H54 (cell line): Measurements from ENCODE around the gene OR5C1.

Experiments used
- DNase-seq: peaks from one replicate; pipeline ENCODE4 v3.0.0; 2011; ENCODE audit warnings: low spot score, mixed read lengths; ENCODE audit not compliant: insufficient read length
- FAIRE-seq: peaks from 3 replicates; lab custom pipeline; 2011; peaks lifted over from hg19 to GRCh38; lab: Jason Lieb, UNC
- POLR2A ChIP-seq: IDR thresholded peaks from 2 replicates; pipeline ENCODE4 v1.6.1; 2011; ENCODE audit warnings: low read depth, mild to moderate bottlenecking, low read length

Gene OR5C1

GRCh38 chr9:122788831-122789230 lies at the start of gene OR5C1:
Gene OR5C1 (plus strand): TSS chr9:122788933. CDS start chr9:122788933, 0 bp downstream.
- no peak for TF ChIP-seq POLR2A
- no peak for DNase-seq
- FAIRE-seq: no peak

DNA sequence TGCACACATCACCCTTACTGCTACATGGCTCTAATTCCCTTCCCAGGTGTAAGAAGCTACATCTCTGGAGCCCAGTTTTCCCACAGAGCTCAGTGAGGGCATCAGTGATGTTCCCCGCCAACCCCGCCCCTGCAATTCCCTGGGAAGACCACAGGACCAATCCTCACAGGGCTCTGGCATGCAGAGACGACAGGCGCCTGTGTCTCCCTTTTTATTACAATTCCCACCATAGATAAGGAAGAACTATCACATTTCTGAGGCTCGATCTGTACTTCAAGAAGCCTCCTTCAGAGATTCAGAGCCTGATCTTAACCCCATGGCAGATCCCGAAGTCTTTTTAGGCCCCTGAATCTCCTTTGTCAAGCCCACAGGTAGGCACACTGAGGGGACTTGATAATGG lies 46.7 kb upstream of the OR5C1 start, which contains the start of gene OR1L6:
Gene OR1L6, plus strand, starts transcription at position 301 of the 400 bp plus-strand sequence. CDS start 7,545 bp downstream, outside the sequence.
- FAIRE-seq (no peak), DNase-seq (no peak)
- no peak for TF ChIP-seq POLR2A

GRCh38 chr9:122754825-122755224 lies 33.9 kb upstream of the OR5C1 start:
- FAIRE-seq: peak; percentile 67
- TF ChIP-seq POLR2A: no peak

GRCh38 chr9:122767817-122768216 lies 20.9 kb upstream of the OR5C1 start:
- DNase-seq (no peak), FAIRE-seq (no peak)
- no peak for TF ChIP-seq POLR2A

More at GRCh38 chr9:122754825-122755224, 33.9 kb upstream of the OR5C1 start:
- DNase-seq: no peak

GRCh38 chr9:122777052-122777451 lies 11.7 kb upstream of the OR5C1 start:
- no peak for FAIRE-seq

GRCh38 chr9:122777935-122778627 lies 10.7 kb upstream of the OR5C1 start:
- no peak for TF ChIP-seq POLR2A
- DNase-seq: peak; percentile 66
- peak; percentile 52 for FAIRE-seq

More at GRCh38 chr9:122777052-122777451, 11.7 kb upstream of the OR5C1 start:
- DNase-seq: no peak
- no peak for TF ChIP-seq POLR2A

DNA sequence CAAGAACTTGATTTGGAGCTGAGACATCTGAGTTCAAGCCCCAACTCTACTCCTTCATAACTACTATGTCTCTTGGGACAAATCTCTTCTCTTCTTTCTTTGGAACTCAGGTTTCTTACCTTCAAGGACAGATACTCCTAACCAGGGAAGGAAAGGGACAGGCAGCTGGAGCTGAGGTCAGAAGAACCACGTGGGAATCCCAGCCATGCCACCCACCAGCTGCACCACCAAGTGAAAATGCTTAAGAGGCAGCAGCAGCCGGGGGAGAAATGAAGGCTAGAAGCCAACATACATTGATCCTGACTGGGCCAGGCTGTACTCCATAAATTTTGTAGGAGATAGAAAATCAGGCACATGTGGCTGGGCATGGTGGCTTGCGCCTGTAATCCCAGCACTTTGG lies 9.6 kb upstream of the OR5C1 start:
- FAIRE-seq: no peak

GRCh38 chr9:122780026-122780425 lies 8.7 kb upstream of the OR5C1 start:
- no peak for FAIRE-seq
- no peak for TF ChIP-seq POLR2A
- DNase-seq: no peak

More for the DNA sequence above, 9.6 kb upstream of the OR5C1 start:
- TF ChIP-seq POLR2A: no peak
- DNase-seq: no peak

DNA sequence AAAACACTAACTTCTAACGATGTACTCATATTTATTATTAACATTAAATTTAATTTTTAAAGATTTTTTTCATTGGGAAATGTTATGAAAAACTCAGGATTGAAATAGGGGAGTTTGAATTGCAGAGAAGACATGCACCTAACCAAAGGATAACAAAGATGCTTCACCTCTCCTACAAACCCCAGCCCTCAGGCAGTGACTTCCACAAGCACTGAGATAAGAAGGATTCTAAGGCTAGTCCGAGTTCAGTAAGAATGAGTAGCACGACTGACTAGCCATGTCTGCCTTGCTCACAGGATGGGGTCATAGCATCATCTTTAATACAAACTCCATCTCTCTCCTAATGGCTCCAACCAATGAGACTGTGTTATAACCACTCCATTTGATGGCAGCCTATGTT lies 7.1 kb upstream of the OR5C1 start:
- TF ChIP-seq POLR2A: no peak
- no peak for DNase-seq
- FAIRE-seq: no peak

DNA sequence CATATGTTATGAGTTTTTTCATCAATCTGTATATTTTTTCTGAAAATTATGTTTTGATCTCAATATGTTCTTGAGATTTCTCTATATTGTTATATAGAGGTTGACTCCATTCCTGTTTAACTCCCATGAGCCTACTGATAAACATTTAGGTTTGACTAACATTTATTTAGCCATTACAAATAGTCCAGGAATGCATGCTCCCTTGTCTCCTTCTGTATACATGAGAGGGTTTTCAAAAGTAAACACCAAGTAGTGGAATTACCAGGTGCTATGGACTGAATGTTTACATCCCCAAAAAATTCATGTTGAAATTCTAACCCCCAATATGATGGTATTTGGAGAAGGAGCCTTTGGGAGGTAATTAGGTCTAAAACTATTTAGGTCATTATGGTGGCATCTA lies 3.5 kb upstream of the OR5C1 start:
- DNase-seq (no peak), FAIRE-seq (no peak)
- no peak for TF ChIP-seq POLR2A

- DNase-seq (no peak), FAIRE-seq (no peak)
- no peak for TF ChIP-seq POLR2A
Observed at GRCh38 chr9:122786338-122786737, 2.4 kb upstream of the OR5C1 start.

DNA sequence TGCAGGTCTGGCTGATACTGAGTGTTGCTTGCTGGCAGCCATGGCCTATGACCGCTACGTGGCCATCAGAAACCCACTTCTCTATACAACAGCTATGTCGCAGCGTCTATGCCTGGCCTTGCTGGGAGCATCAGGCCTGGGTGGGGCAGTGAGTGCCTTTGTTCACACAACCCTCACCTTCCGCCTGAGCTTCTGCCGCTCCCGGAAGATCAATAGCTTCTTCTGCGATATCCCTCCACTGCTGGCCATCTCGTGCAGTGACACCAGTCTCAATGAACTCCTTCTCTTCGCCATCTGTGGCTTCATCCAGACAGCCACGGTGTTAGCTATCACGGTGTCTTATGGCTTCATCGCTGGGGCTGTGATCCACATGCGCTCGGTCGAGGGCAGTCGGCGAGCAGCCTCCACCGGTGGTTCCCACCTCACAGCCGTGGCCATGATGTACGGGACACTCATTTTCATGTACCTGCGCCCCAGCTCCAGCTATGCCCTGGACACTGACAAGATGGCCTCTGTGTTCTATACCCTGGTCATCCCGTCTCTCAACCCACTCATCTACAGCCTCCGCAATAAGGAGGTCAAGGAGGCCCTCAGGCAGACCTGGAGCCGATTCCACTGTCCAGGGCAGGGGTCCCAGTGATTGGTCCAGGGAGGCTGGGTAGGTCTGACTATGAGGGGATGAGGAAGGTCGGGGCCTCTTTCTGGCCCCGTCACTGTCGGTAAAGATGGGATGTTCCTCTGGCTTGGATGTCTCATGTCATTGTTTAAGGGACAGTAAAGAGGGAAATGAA lies 718 bp downstream of the OR5C1 start:
- FAIRE-seq (no peak), DNase-seq (no peak)
- TF ChIP-seq POLR2A: no peak

DNA sequence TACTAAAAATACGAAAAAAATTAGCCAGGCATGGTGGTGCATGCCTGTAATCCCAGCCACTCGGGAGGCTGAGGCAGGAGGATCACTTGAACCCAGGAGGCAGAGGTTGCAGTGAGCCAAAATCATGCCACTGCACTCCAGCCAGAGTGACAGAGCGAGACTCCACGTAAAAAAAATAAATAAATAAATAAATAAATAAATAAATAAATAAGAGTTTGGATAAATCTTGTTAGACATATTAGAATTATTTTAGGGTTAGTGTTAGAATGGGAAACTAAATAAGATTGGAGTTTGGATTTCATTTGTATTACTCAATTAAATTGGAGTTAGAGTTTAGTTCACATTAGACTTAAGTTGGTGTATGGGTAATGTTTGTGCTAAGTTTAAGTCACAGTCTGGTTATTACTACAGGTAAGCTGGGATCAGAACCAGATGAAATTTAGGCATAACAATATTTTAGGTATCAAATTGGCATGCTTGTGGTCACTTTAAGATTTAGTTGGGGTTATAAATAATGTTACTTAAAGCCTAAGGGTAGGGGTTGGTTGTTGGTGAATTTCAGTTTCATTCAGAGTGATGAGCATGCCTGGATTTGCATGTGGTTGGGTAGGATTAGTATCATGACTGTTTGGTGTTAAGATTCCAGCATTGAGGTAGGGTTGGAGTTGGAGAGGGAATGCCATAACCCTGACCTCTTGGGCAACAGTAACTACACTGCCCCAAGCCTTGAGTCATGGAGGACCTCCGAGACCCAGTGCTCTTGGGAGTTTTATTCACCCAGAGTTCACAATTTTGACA lies 3.3 kb downstream of the OR5C1 start:
- DNase-seq (no peak), FAIRE-seq (no peak)
- no peak for TF ChIP-seq POLR2A
